GM12875 (cell line): ENCODE data around the gene LIN37.
"Not testable (repeated sequence)": the region's sequence is repeated elsewhere in the genome, so short reads cannot be mapped to it uniquely, and the experiment has no call there.

ENCODE experiments used
- H3K4me3 ChIP-seq: one replicate; pipeline ENCODE4 v1.5.1; 2011; ENCODE audit warnings: low read depth, low read length, control low read depth
- TF ChIP-seq, protein P1 (sequence below): IDR thresholded peaks from 2 replicates; pipeline ENCODE4 v1.5.1; 2011; ENCODE audit warnings: low read depth, mild to moderate bottlenecking, control low read depth, inconsistent platforms, low read length, moderate library complexity, borderline replicate concordance; ENCODE audit not compliant: insufficient read depth

LIN37 gene

GRCh38 chr19:35721374-35721773, 27.0 kb upstream of the LIN37 start:
- TF ChIP-seq, protein P1, sequence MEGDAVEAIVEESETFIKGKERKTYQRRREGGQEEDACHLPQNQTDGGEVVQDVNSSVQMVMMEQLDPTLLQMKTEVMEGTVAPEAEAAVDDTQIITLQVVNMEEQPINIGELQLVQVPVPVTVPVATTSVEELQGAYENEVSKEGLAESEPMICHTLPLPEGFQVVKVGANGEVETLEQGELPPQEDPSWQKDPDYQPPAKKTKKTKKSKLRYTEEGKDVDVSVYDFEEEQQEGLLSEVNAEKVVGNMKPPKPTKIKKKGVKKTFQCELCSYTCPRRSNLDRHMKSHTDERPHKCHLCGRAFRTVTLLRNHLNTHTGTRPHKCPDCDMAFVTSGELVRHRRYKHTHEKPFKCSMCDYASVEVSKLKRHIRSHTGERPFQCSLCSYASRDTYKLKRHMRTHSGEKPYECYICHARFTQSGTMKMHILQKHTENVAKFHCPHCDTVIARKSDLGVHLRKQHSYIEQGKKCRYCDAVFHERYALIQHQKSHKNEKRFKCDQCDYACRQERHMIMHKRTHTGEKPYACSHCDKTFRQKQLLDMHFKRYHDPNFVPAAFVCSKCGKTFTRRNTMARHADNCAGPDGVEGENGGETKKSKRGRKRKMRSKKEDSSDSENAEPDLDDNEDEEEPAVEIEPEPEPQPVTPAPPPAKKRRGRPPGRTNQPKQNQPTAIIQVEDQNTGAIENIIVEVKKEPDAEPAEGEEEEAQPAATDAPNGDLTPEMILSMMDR, result no peak
- H3K4me3 ChIP-seq, result no peak overlapping the region

DNA sequence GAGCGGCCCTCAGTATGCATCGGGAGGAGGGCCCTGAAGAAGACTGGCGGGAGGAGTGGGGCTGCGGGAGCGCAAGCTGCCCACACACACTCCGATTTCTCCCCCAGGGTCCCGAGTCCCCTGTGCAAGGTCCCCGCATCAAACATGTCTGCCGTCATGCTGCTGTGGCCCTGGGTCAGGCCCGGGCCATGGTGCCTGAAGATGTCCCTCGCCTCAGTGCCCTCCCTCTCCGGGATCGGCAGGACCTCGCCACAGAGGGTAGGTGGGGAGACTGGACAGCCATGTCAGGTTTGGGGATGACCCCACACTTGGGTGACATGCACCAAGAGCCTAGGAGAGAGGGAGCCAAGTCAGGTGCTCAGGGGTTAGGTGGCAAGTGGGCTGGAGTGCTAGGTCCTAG, 25.9 kb upstream of the LIN37 start:
- no peak overlapping the region for H3K4me3 ChIP-seq
- TF ChIP-seq, protein P1, result no peak

- TF ChIP-seq, protein P1, result no peak
- no peak overlapping the region for H3K4me3 ChIP-seq
Measured at GRCh38 chr19:35722897-35723296, 25.5 kb upstream of the LIN37 start.

DNA sequence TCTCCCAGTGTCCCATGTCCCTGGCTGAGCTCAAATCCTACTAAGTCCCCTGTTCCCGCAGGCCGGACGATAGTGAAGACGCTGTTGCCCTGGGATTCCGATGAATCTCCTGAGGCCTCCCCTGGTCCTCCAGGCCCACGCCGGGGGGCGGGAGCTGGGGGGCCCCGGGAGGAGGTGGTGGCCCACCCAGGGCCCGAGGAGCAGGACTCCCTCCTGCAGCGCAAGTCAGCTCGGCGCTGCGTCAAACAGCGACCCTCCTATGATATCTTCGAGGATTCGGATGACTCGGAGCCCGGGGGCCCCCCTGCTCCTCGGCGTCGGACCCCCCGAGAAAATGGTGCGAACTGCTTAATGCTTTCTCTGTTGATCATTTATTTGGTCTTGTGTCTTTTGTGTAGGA, 24.7 kb upstream of the LIN37 start:
- TF ChIP-seq, protein P1, result no peak
- H3K4me3 ChIP-seq, result no peak overlapping the region

GRCh38 chr19:35724132-35724531, 24.2 kb upstream of the LIN37 start:
- H3K4me3 ChIP-seq, result not testable (repeated sequence)

GRCh38 chr19:35724560-35724959, 23.8 kb upstream of the LIN37 start:
- TF ChIP-seq, protein P1, result no peak
- no peak overlapping the region for H3K4me3 ChIP-seq

GRCh38 chr19:35725216-35725861, 23.0 kb upstream of the LIN37 start:
- H3K4me3 ChIP-seq, result no peak overlapping the region
- TF ChIP-seq, protein P1, result no peak
